Mucosa of stomach (tissue), 1 donor: Measurements from ENCODE around the gene C6orf120.

Experiments used
- H3K27me3 ChIP-seq: one replicate; pipeline ENCODE4 v1.7.0; 2013; ENCODE audit warnings: mild to moderate bottlenecking, low read length; ENCODE audit not compliant: control insufficient read depth, insufficient read depth
- H3K36me3 ChIP-seq: one replicate; pipeline ENCODE4 v1.7.0; 2013; ENCODE audit warnings: low read length; ENCODE audit not compliant: control insufficient read depth, insufficient read depth
- H3K4me1 ChIP-seq: one replicate; pipeline ENCODE4 v1.7.0; 2013; ENCODE audit warnings: mild to moderate bottlenecking, low read length; ENCODE audit not compliant: control insufficient read depth, insufficient read depth
- H3K4me3 ChIP-seq: one replicate; pipeline ENCODE4 v1.7.0; 2013; ENCODE audit warnings: low read length
- H3K9ac ChIP-seq: one replicate; pipeline ENCODE4 v1.7.0; 2013; ENCODE audit warnings: mild to moderate bottlenecking, low read length, moderate library complexity
- H3K9me3 ChIP-seq: one replicate; pipeline ENCODE4 v1.7.0; 2013; ENCODE audit warnings: mild to moderate bottlenecking, low read length, moderate library complexity; ENCODE audit not compliant: control insufficient read depth
- donor health status: Pancreatic carcinoma.

Gene C6orf120

GRCh38 chr6:169701954-169702839 lies at the start of gene C6orf120, which contains the start of gene WDR27:
Gene C6orf120, plus strand, starts transcription at chr6:169702126. Its CDS starts 334 bp downstream, at chr6:169702460.
Gene WDR27, minus strand, starts transcription at chr6:169702029. Its CDS starts 13,024 bp downstream, at chr6:169689005.
- peak within 1 kb of the TSS; percentile 78 for H3K4me3 ChIP-seq
- H3K9me3 ChIP-seq, result no peaks in the 10 kb centered on the region
- H3K36me3 ChIP-seq, result no peaks in the 10 kb centered on the region
- peak within 1 kb of the TSS; percentile 92 for H3K9ac ChIP-seq
- H3K4me1 ChIP-seq, result peaks cover 22% of the 10 kb centered on the region
- no peaks in the 10 kb centered on the region for H3K27me3 ChIP-seq

DNA sequence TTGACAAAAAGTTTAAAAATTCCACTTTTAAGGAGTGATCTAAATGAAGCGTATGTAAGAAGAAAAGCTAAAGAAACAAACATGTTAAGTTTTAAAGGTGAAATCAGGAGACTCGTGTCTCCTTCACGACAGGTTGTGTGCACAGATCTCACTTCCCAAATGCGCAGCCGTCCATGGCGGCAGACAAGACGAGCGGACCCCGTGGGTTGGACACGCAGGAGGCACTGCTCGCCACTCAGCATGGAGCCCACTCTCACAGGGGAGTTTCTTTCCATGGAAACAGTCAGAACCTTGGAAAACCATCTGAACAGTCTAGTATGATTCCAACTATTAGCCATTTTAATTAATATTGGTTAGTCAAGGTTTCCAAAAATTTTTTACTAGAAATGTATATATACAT lies 49.0 kb upstream of the C6orf120 start:
- Histone ChIP-seq H3K9ac (no peak overlapping the region), H3K27me3 (no peaks in the 10 kb centered on the region), H3K36me3 (no peaks in the 10 kb centered on the region), H3K4me1 (no peaks in the 10 kb centered on the region), H3K4me3 (no peak overlapping the region), H3K9me3 (no peaks in the 10 kb centered on the region)

- no peak overlapping the region for H3K4me3 ChIP-seq
- no peaks in the 10 kb centered on the region for H3K4me1 ChIP-seq
- H3K36me3 ChIP-seq, result no peaks in the 10 kb centered on the region
- H3K9ac ChIP-seq, result no peak overlapping the region
- H3K9me3 ChIP-seq, result no peaks in the 10 kb centered on the region
- H3K27me3 ChIP-seq, result no peaks in the 10 kb centered on the region
These were observed 48.2 kb upstream of the C6orf120 start for GRCh38 chr6:169653691-169654090.

GRCh38 chr6:169654598-169655391 lies 47.1 kb upstream of the C6orf120 start:
- H3K4me3 ChIP-seq, result peak overlapping the region; percentile 62
- no peaks in the 10 kb centered on the region for H3K9me3 ChIP-seq
- H3K27me3 ChIP-seq, result no peaks in the 10 kb centered on the region
- H3K9ac ChIP-seq, result peak overlapping the region; percentile 71
- H3K4me1 ChIP-seq, result no peaks in the 10 kb centered on the region
- H3K36me3 ChIP-seq, result no peaks in the 10 kb centered on the region

DNA sequence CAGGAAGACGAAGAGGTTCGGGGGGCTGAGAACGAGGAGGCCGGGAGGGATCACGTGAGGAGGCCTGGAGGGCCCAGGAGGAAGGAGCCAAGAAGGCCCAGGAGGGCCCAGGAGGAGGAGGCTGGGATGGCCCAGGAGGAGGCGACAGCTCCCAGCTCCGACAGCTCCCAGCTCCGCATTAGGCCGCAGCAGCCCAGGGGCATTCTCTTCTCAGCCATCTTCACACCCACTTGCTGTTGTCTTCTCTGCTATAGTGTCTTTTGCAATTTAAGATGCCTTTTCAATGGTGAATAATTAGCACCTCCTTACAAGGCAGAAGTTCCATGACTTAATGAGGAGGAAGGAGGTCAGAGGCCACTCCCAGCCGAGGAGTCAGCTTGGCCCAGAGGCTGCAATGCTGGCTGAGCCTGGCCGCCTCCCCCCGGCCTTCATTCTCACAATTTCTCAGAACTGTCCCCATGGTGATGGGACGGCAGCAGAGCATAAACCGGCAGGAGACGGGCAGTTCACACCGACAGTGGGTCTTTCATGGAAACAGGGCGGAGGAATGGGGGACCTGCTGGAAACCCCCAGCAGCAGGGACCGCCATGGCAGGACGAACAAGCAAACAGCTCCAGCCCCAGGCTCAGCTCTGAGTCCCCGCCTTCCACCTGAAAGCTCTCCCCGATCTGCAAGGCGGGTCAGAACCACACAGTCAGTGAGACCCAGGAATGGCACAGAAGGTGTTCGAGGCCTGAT lies 45.2 kb upstream of the C6orf120 start:
- Histone ChIP-seq H3K27me3 (no peaks in the 10 kb centered on the region), H3K9me3 (no peaks in the 10 kb centered on the region), H3K9ac (no peak overlapping the region), H3K36me3 (no peaks in the 10 kb centered on the region), H3K4me3 (no peak overlapping the region), H3K4me1 (no peaks in the 10 kb centered on the region)

GRCh38 chr6:169657284-169657610 lies 44.7 kb upstream of the C6orf120 start:
- H3K36me3 ChIP-seq, result no peaks in the 10 kb centered on the region
- H3K4me1 ChIP-seq, result no peaks in the 10 kb centered on the region
- H3K4me3 ChIP-seq, result no peak overlapping the region
- H3K9ac ChIP-seq, result no peak overlapping the region
- H3K27me3 ChIP-seq, result no peaks in the 10 kb centered on the region
- H3K9me3 ChIP-seq, result no peaks in the 10 kb centered on the region

- peaks cover 5% of the 10 kb centered on the region for H3K36me3 ChIP-seq
- H3K27me3 ChIP-seq, result no peaks in the 10 kb centered on the region
- no peaks in the 10 kb centered on the region for H3K4me1 ChIP-seq
- H3K4me3 ChIP-seq, result no peak overlapping the region
- no peak overlapping the region for H3K9ac ChIP-seq
- no peaks in the 10 kb centered on the region for H3K9me3 ChIP-seq
These were observed 41.9 kb upstream of the C6orf120 start for GRCh38 chr6:169659820-169660610.

DNA sequence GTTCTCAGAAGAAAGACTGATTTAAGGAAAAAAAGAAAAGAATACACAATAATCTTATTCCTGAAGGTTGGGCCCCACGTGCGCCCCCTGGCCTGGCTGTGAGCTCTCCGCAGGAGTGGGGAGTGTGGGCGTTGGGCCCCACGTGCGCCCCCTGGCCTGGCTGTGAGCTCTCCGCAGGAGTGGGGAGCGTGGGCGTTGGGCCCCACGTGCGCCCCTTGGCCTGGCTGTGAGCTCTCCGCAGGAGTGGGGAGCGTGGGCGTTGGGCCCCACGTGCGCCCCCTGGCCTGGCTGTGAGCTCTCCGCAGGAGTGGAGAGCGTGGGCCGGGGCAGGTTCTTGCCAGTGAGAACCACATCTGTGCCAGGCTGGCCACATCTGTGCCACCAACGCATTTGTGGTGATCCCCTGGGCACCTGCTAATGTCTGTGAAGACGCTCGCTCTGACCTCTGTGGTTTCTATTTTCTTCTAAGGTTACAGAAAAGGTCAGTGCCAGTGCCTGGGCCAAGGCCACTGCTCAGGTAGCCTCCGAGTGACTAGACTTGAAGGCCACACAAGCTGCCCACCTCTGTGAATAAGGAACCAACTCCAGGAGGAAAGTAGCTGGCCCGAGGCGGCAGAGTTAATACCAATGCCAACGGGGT lies 41.1 kb upstream of the C6orf120 start:
- H3K4me1 ChIP-seq, result no peaks in the 10 kb centered on the region
- H3K9me3 ChIP-seq, result no peaks in the 10 kb centered on the region
- peaks cover 5% of the 10 kb centered on the region for H3K36me3 ChIP-seq
- H3K27me3 ChIP-seq, result no peaks in the 10 kb centered on the region
- no peak overlapping the region for H3K4me3 ChIP-seq
- H3K9ac ChIP-seq, result no peak overlapping the region

- Histone ChIP-seq H3K9me3 (no peaks in the 10 kb centered on the region), H3K4me3 (no peak overlapping the region), H3K9ac (no peak overlapping the region), H3K27me3 (no peaks in the 10 kb centered on the region), H3K36me3 (peaks cover 5% of the 10 kb centered on the region), H3K4me1 (no peaks in the 10 kb centered on the region)
These were observed 40.6 kb upstream of the C6orf120 start for GRCh38 chr6:169661391-169661756.

- H3K9me3 ChIP-seq, result no peaks in the 10 kb centered on the region
- H3K9ac ChIP-seq, result no peak overlapping the region
- H3K4me3 ChIP-seq, result no peak overlapping the region
- H3K36me3 ChIP-seq, result peaks cover 5% of the 10 kb centered on the region
- no peaks in the 10 kb centered on the region for H3K27me3 ChIP-seq
- no peaks in the 10 kb centered on the region for H3K4me1 ChIP-seq
These were observed 38.5 kb upstream of the C6orf120 start for GRCh38 chr6:169663468-169663867.

DNA sequence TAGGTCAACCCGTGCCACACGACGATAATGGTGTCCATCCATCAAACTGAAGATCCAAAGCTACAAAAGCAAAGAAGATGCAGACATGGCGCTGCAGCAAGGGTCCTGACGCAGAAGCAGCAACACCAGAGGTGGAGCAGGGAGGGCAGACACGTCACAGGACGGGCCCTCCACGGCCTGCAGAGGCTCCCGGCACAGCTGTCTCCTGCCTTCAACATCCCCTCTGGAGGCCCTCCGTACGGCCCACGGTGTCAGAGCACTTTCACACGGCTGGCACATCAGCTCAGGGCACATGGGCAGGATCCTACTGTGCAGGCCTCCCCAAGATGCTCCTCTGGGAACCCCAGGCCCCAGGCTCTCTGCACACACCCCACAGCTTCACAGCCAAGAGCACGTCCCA lies 37.7 kb upstream of the C6orf120 start:
- Histone ChIP-seq H3K27me3 (no peaks in the 10 kb centered on the region), H3K9ac (no peak overlapping the region), H3K36me3 (peaks cover 5% of the 10 kb centered on the region), H3K4me1 (no peaks in the 10 kb centered on the region), H3K9me3 (no peaks in the 10 kb centered on the region), H3K4me3 (no peak overlapping the region)
